ENCODE data around the gene ADARB2.

Gene ADARB2

GRCh38 chr10:1735562-1735961, 1.8 kb downstream of the ADARB2 start:
- DNase-seq (ENCODE audit: low spot score), result no peak

GRCh38 chr10:1734288-1734687, 3.0 kb downstream of the ADARB2 start:
- no peak for DNase-seq (ENCODE audit: low spot score)

DNA sequence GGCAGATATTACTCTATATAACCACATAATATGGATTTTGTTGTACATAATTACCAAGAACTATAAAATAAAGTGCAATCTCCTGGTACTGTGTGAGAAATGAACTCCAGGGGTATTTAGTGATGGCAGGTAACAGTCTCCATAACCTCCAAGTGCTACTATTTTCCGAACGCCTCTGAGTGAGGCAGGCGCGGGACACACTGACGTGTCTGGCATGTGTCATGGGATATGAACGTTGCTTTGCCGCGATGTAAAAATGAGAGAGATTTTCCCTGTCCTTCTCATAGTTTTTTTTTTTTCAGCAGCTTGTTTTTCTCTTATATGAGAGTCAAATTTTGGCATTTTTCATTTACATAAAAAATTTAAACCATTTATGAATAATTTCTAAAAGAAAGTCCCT, 3.6 kb downstream of the ADARB2 start:
- no peak for DNase-seq (ENCODE audit: low spot score)

DNA sequence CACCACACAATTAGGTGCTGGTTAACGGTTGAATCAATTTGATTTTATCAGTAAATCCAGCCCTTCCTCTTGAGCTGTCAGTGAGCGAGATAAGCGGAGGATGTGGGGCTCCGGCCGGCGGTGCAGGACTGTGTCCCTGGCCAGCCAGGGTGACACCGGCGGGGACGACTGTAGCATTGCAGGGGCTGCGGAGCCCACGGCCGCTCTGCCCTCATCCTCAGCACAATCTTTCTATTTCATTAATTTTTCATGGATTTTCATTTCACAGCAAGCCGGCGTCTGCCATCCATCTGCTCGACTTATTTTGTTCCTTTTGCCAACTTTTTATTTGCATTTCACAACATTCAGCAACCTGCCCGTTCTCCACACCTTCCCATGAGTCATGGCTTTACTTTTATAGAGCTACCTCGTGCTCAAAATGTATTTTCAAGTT, 4.7 kb downstream of the ADARB2 start:
- DNase-seq (ENCODE audit: low spot score), result no peak

DNA sequence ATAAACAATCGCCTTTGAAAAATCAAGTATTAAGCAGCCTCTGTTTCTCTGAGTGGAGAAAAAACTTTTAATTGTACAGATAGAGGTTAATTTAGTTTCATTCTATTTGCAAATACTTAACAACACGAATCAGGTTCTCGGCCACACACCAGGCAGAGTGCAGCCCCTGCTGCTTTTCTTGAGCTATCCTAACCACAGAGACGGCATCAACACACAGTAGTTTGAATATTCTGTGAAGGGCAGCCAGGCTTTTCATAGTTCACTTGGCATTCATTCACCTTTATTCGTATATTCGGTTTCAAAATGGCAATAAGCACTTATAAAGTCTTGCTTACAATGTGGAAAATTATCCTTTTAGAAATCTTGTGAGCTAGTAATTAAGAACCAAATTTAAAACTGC, 5.7 kb downstream of the ADARB2 start:
- no peak for DNase-seq (ENCODE audit: low spot score)

DNA sequence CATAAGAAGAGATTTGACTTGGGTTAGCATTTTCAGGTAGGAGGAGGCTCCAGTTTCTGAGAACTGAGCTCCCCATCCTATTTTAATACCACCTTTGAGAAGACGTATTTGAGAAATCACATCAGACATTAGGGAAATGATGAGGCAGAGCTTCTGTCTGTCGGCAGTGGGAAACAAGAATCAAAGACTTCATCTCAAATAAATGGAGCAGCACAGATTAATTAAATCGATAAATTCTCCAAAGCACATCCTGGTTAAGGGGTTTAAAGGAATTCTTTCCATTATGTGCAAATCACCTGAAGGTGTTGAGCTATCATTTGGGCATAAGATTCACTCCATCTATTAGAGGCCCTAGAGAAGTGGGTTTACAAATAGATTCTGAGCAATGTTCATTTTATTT, 7.6 kb downstream of the ADARB2 start:
- DNase-seq (ENCODE audit: low spot score), result no peak

DNA sequence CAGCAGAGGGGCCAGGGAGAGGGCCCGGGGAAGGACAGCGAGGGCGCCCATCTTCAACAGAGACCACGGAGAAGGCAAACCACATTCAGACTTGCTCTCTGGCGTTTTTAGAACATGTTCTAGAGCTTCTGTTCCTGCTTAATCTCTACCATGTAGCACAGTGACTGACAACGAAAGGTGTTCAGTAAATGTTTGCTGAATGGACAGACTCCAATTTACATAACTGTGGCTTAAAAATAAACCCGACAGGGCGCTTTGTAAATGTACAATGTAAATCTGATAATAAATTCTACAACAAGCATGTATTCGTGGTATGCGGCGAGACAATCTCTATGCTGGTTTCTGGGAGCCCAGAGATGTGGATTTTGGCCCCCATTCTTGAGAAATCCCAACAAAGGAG, 10.5 kb downstream of the ADARB2 start:
- DNase-seq (ENCODE audit: low spot score), result no peak

- DNase-seq (ENCODE audit: low spot score), result no peak
Observed at GRCh38 chr10:1724921-1725488, 12.3 kb downstream of the ADARB2 start.

DNA sequence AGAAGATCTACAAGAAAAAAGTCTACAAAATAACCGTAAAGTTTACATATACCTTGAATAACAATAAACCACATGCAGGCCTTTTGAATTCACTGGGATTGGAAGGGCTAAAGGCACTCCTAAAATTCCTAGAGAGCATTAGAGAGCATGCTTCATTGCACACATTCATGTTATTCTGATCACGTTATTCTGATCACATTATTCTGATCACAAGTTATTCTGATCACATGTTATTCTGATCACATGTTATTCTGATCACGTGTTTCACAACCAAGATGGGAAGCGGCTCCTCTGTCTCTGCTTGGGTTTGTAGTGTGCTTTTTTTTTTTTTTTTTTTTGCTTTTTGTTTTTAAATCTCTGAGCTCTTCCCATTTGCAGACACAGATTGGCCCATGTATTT, 20.5 kb downstream of the ADARB2 start:
- DNase-seq (ENCODE audit: low spot score), result no peak

GRCh38 chr10:1715821-1716220, 21.5 kb downstream of the ADARB2 start:
- no peak for DNase-seq (ENCODE audit: low spot score)

GRCh38 chr10:1712944-1713671, 24.2 kb downstream of the ADARB2 start:
- no peak for DNase-seq (ENCODE audit: low spot score)

DNA sequence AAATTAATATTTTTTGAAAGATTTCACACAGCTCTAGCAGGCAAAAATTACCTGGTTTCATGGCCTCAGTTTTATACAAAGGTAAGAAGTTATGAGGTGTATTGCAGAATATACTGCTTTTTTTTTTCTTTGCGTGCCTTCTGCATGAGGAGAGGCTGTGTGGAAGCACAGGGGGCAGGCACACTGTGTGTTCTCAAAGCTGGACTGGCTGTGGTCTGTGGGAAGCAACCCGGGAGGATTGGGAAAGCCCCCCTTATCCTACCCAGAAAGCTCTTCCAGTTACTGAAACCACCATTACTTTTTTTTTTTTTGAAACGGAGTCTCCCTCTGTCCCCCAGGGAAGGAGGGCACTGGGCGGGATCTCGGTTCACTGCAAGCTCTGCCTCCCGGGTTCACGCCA, 25.0 kb downstream of the ADARB2 start:
- DNase-seq (ENCODE audit: low spot score), result no peak

DNA sequence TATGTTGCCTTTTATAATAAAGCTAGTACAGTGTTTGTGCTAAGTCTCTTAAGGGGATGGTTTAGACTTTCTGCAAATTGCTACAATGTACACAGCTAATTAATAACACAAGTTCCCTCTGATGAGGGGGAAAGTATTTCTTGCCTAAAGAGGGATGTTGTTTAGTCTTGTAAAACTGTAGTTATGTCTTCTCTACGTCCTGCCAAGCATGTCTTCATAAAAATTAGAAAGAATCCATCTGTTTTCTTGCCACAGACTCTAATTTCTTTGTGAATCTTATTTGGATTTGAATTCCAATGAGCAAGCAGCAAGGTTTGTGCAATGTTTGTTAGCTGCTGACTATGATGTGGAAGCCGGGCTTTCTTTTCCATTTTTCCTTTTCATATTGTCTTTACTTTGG, 28.2 kb downstream of the ADARB2 start:
- DNase-seq (ENCODE audit: low spot score), result no peak

GRCh38 chr10:1708746-1709145, 28.6 kb downstream of the ADARB2 start:
- DNase-seq (ENCODE audit: low spot score), result no peak

DNA sequence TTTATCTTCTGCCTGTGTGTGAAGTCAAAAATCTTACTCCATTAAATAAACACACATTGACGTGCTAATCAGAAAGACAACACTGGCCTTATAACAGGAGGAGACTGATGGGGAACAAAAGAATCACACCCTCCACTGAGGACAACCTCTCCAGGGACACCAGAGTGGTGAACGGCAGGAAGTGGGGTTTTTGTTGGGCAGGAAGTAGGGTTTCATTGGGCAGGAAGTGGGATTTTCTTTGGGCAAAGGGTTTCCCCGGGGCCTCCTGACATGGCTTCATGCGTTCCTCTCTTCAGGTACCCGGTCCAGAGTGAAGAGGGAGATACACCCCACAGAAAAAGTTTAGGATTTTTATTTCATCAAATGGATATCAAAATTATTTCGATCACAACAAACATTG, 30.6 kb downstream of the ADARB2 start:
- DNase-seq (ENCODE audit: low spot score), result no peak

- DNase-seq (ENCODE audit: low spot score), result no peak
Observed at GRCh38 chr10:1706256-1706655, 31.1 kb downstream of the ADARB2 start.

DNA sequence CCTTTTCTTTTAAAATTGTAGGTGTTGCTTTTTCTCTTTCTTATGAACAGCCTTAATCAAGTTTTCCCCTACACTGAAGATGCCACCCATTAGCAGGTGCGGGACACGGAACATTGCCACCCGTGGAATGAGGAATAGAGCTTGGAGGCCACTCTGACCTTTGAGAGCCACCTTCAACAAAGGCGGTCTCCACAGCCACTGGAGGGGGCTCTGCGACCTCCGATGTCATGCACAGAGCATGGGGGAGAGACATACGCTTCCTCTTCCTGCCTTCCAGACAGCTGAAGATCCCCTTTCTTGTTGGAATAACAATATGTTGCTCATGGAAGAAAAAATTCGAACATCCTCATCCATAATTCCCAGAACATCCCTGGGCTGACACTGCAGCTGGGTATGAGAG, 39.1 kb downstream of the ADARB2 start:
- no peak for DNase-seq (ENCODE audit: low spot score)

DNA sequence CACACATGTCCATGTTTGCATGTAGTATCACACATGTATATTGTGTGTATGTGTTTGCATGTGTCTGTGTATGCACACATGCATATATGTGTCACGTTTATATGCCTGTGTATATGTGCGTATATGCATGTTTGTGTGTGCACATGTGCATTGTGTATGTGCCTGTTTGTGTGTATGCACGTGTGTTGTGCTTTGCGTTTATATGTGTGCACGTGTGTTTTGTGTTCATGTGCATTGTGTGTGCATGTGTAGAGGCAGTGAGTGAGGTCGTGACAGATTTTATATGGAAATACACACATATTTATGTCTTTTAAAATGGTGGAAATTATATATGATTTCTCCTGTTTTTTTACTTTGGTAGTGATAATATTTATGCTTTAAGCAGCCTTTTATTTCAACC, 41.2 kb downstream of the ADARB2 start:
- DNase-seq (ENCODE audit: low spot score), result no peak

- DNase-seq (ENCODE audit: low spot score), result no peak
Observed at GRCh38 chr10:1690086-1690485, 47.2 kb downstream of the ADARB2 start.

- no peak for DNase-seq (ENCODE audit: low spot score)
Observed at GRCh38 chr10:1688531-1688930, 48.8 kb downstream of the ADARB2 start.

DNA sequence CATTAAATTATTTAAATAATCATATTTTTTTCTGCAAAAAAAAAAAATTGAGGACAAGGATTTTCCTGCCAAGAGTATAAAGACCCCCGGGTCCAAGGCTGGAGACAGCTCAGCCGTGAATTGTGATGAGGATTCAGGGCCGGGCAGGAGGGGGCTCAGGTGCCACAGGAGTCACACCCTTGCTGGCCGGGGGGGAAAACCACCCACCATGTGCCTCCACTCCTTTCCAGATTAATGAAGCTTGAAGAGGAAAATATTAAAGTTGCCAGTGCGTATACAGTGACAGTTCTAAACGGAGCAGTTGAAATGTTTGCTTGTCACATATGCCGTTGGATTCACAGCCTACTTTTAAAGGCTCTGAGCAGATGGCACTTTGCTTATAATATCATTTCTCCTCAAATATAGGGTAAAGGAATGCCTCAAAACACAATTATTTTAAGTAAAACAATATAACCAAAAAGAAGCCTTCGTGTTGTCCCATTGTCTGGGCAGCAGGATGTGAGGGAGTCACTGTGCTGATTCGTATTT, 49.6 kb downstream of the ADARB2 start:
- DNase-seq (ENCODE audit: low spot score), result no peak

- no peak for DNase-seq (ENCODE audit: low spot score)
Observed at GRCh38 chr10:1687190-1687589, 50.1 kb downstream of the ADARB2 start.

DNA sequence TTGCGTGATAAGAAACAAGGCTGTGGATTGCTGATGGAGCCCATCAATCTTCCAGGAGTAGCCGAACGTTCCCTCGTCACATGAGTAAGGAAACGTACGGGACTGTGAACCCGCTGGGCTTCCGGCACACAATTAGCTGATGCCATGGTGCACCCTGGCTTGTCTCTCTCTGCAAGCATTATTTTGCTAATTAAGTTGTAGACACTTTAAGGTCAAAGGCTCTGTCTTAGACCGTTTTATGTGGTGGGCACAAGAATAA, 50.9 kb downstream of the ADARB2 start:
- no peak for DNase-seq (ENCODE audit: low spot score)

All from GM03348 (cell line).